GM18499 (cell line): ENCODE data around the gene SGSM1.

Experiments
- ATAC-seq: cut with Tn5 transposase; IDR thresholded peaks from one replicate; pipeline ENCODE4 v1.9.1; 2021; ENCODE audit warnings: moderate number of reproducible peaks; ENCODE audit not compliant: insufficient read depth, unreplicated experiment

SGSM1 gene

DNA sequence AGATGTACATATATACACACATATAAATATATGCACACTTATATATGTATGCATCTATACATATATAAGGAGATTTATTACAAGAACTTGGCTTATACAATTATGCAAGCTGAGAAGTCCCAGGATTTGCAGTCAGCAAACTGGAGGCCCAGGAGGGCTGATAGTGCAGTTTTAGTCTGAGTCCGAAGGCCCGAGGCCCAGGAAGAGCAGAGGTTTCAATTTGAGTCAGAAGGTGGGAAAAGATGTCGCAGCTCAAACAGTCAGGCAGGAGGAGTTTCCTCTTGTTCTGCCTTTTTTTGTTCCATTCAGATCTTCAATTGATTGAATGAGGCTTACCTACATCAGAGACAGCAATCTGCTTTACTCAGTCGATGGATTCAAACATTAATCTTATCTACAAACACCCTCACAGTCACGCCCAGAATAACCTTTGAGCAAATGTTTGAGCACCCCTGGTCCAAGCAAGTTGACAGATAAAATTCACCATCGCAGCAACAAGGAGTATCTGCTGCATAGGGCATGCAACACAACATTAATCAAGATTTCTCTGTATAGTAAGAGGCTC is 4.0 kb upstream of the SGSM1 start:
- no peak for ATAC-seq

DNA sequence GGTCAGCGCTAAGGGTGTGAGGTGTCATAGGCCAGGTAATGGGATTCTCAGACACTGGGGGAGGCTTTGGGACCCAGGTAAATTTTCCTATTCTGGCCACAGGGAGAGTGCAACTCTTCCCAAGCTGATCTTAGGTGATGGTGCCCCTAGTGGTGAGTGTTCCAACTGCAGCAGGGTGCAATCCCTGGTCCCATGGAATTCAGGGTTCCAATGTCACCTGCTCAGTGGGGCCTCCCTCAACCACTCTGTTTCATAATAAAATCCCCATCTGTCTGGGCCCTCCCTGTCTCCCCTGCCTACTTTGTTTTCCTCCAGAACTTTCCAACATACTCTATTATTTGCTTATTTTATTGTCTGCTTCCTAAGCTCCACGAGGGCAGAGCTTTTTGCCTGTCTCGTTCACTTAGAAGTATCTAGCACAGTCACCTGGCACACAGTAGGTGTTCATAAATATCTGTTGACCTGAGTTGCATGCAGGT is 2.9 kb upstream of the SGSM1 start:
- no peak for ATAC-seq

DNA sequence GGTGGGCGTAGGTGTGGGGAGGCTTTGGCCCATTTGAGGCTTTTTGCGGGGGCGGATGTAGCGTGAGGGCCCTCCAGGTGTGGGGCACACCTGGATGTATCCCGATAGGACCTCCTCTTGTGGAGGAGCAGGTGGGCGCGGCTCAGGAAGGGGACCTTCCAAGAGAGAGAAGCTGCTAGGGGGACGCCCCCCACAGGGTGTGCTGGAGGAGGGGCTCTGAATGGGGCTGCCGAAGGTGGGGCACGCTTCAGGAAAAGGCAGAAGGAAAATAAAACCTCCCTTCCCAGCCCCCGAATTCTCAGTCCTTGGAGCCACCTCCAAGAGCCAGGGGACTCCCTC is 621 bp downstream of the SGSM1 start:
- ATAC-seq: no peak

DNA sequence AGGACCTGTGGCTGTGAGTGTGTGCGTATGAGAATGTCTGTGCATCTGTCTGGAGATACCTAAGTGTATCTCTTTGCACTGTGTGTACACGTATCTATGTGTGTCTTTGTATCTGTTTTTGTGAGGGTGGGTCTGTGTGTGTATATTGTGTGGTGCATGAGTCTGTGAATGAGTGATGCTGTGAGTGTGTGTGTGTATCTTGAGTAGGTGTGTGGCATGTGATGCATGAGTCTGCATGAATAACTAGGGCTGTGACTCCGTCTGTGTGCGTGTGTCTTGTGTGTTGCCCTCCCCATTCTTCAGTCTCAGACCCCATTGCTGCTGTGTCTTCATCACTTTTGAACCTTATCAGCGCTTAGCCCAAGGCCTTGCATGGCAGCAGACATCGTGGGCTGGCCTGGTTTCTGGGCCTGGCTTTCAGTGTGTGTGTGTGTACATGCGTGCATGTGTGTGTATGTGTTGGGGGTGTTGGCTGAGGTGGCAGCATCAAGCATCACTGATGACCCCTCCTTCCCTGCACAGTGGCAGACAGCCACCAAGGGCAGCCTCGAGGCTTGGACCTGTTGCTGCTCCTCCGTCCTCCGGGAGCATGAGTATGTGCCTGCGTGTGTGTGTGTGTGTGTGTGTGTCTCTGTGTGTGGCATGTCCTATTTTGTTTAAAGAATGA is 1.4 kb downstream of the SGSM1 start:
- no peak for ATAC-seq

DNA sequence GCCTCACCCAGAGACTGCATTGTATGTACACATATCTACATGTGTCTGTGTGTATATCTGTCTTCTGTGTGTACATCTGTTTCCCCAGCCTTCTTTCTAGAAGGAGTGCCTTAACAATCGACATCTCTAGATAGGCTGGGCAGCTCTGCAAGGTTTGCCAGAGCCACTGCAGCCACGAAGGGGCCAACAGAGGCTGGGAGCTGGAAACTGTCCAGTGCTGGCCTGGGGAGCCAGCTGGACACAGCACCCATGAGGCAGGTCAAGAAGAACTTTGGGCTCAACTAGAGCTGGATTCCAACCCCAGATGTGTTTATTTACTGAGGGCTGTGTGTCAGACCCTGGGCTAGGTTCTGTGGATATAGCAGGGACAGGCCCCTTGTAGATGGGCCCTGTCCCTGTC is 3.3 kb downstream of the SGSM1 start:
- ATAC-seq: no peak

DNA sequence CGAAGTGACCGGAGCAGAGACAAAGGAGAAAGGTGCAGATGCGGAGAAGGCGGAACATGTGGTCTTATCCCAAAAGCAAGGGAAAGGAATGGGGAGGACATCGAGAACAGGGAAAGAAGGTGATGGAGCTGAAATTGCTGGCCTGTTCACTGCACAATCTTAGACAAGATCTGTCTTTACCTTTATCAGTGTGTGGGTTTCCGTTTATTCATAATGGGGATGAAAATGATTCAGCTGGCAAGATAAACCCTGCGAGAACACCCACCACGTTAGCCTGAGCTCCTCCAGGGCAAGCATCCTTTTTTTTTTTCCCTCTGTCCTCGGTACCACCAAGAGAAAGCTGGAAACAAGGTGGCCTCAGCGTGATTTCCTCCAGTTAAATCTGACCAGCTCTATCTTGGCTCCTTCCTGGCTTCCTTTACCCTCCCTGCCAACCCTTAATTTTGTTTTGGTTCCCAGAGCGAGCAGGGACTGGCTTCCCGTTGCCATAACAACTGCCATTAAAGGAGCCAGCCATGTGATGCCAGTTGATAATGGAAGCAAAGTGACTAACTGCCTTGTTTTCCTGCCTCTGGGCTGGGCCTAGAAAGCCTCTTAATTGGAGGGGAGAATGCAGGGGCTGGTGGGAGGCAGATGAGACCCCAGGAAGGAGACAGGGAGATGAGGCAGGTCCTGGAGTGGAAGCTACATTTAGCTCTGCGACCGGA is 4.2 kb downstream of the SGSM1 start:
- ATAC-seq: no peak

DNA sequence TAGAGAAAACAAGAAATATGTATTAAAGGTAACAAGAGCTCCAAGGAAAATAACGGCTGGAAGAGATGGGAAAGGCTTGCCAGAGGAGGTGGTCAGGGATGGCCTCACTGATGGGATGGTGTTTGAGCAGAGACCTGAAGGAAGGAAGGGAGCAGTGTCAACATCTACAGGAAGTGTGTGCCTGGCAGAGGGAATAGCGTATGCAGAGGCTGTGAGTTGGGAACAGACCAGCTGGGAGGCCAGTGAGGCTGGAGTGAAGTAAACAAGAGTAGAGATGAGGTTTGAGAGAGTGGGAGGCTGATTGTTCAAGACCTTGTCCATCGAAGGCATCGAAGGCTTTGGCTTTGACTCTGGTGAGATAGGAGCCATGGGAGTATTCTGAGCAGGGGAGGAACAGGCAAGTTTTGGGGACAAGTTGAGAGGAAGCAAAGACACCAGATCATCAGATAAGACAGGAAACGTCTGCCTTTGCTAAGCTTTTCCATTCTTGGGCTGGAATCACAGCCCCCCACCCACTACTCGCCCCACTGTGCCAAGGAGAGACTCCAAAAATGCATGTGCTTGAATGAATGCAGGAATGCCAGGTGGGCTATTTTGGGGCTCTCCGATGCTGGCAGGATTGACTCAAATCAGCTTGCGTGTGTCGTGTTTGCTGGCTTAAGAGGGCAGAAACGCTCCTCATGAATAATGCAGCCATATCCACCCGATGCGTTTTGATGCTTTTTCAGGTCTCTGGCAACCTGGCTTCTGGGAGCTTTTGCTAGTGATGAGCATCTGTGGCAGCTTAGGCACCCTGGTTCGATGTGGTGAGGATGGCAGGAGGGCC is 7.2 kb downstream of the SGSM1 start:
- ATAC-seq: no peak

DNA sequence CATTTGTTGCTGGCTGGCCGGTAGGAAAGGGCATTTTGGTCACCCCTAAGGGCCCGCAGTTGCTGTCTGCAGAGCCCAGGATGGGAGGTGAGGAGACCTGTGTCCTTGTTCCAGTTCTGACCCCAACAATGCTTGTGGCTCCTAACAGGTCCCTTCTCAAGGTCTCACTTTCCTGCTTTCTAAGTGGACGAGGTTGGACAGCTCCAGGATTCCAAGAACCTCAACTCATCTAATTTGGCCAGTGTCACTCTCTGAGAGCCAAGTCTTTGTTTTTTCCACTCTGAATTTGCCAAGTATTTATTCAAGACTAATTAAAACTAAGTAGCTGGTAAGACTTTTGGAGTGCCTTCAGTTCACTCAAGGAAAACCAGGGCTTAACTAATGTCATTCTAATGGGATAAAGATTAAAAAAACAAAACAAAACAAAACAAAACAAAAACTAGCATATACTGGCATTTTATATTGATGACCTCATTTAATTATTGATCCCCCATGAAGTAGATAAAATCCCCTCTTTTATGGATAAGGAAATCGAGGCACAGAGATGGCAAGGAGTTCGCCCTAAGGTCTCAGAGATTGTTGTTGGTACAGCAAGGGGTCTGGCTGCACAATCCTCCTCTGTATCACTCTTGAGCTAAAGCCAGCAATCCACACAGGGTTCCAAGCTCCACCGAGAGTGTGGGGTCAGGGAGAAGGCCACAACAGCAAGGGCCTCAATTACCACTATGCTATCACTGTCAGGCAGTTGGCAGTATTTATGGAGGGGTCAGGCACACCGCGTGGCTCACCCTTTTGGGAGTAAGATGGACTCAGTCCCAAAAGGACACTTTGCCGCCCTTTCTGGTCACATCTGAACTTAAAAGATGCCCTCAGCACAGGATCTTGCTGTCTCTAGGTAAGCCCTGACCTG is 8.1 kb downstream of the SGSM1 start:
- no peak for ATAC-seq

DNA sequence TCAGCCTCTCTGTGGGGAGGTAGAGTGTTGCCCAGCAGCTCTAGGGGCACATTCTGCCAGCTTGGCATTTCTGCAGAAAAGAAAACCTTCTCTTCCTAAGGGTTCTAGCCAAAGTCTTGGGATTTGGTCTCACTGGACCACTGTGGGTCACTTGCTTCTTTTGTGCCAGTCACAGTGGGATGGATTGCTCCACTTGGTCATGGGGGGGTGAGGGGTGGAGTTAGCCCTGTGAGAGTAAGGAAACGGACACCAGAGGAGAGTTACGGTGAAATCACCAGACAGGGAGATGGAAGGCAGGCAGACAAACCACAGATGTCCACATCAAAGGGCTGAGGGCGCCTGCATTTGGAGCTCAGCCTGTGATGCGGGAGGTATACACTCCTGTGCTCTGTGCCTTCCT is 10.8 kb downstream of the SGSM1 start:
- no peak for ATAC-seq

DNA sequence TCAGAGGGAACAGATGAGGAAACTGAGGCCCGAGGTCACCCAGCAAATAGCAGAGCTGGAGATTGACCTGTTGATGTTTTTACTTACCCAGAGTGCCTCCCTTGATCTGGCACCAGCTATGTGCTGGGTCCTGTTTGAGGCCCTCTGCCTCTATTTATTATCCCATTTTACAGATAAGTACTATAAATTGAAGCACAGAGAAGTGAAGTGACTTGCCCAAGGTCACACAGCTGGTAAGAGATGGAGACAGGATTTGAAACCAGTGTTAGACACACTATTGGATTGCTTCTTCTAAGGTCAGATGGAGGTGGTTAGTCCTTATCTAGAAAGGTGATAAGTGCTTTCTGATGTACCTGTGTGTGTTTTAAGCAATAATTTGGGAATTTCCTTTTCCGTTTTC is 13.5 kb downstream of the SGSM1 start:
- ATAC-seq: no peak

DNA sequence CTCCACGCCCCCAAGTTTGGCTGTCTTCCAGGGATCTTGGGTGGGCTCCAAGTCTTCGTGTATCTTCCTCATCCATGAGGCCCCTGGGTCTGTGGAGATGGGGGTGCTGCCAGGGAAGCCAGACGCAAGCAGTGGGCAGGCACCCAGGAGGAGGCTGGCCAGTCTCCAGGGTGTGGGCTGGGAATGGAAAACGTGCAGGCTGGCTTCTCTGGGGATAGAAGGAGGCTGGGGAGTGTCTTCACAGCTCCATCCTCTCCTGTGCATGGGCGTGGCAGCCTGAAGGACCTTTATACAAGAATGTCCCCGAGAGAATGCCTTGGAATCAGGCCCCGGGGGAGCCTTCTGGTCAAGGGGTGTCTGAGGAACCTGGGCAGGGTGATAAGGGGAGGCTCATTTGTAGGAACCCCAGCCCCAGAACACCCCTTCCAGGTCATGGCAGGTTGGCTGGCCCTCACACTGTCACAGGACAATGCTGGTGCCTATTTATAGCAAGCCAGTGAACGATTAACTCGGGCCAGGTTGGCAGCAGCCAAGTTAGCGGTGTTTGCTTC is 14.0 kb downstream of the SGSM1 start:
- no peak for ATAC-seq

DNA sequence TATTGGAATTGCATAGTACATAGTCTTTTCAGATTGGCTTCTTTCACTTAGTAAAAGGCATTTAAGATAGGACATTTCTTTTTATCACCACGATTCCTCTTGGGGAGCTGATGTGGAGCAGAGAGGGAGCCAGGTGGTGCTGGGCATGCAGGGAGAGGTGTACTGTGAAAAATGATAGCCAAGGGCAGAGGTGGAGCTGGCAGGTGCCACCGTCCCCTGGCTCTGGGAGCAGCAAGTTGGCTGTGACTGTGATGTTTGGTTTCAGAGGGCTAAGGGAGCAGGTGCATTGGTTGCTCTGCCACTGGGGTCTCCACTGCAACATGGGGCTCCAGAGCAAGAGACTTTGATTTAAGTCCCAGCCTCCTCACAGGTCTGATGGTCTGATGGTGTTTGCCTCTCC is 16.5 kb downstream of the SGSM1 start:
- no peak for ATAC-seq

DNA sequence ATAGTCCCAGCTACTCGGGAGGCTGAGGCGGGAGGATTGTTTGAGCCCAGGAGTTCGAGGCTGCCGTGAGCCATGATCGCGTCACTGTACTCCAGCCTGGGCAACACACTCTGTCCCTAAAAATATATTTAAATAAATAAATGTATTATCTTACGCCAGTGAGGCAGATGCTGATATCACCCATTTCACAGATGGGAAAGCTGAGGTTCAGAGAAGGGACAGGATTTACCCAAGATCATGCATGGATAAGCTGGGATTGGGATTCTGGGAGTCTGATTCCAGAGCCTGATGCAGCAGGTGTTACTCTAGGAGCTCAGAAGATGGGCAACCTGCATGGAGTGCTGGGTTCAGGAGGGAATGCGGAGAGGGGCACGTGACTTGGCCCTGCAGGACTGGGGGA is 17.8 kb downstream of the SGSM1 start:
- no peak for ATAC-seq

DNA sequence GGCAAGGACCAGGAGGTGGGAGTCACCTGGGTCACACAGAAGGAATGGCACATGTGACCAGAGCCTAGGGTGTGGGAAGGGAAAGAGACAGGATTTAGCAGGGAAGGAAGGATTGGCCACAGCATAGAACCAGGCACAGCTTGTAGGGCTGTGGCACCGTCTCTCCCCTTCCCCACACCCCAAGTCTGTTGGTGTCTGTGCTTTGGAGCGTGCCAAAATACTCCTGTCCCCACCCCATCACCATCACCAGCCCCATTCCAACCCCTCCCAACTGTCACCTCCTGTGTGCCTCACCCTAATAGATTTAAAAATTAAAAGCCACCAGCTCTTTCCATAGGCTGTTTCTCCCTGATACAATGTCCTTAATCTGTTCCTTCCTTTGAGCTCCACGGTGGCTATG is 18.2 kb downstream of the SGSM1 start:
- no peak for ATAC-seq

DNA sequence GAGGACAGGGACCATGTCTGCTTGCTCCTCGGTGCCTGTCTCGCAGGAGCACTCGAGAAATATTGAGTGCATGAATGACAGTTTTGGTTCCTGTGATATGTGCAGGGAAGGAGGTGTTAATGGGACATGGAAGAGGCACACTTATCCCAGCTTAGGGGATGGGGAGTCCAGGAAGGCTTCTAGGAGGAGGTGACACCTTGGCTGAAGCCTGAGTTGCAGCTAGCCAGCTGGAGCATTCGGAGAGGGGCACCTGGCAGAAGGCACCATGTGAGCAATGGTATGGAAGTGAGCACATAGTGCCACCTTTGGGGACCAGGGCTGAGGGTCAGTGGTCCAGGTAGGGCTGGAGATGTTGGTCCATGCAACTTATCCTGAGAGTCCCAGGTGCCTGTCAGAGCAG is 18.9 kb downstream of the SGSM1 start:
- no peak for ATAC-seq

DNA sequence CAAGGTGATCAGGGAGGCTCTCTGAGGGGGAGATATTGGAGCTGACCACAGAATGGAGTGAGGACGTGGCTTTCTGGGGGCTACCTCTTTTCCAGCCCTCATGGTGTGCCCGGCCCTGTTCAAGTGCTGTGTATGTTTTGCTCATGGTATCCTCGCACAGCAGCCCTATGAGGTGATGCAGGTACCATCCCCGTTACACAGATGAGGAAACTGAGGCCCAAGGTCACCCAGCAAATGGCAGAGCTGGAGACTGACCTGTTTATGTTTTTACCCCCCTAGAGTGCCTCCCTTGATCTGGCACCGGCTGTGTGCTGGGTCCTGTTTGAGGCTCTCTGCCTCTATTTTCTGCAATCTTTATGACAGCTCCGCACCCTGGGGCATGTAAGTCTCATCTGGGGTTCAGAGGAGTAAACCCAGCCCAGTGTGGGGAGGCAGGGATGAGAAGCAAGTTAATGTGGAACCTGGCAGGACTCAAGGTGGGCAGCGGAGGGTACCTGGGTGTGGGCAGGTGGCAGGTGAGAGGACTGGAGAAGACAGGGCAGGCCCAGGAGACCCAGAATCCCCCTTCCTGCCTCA is 20.8 kb downstream of the SGSM1 start:
- no peak for ATAC-seq

DNA sequence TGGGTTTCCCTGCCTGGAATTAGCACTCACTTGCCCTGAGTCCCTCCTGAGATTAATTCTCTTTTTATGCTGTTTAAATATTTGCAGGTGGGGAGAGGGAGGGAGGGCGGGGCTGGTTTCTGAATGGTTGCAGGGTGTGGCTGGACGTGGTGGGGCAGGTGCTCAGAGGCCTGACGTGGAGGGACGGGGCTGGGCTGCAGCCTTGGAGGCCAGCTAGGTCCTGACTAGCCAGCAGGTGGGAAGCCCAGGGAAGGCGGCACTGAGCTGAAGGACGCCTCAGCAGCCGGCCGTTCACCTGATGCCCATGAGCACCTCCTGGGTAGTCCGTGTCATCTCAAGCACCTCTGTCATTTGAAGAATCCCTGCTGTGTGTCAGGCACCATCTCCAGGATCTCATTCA is 21.3 kb downstream of the SGSM1 start:
- no peak for ATAC-seq

DNA sequence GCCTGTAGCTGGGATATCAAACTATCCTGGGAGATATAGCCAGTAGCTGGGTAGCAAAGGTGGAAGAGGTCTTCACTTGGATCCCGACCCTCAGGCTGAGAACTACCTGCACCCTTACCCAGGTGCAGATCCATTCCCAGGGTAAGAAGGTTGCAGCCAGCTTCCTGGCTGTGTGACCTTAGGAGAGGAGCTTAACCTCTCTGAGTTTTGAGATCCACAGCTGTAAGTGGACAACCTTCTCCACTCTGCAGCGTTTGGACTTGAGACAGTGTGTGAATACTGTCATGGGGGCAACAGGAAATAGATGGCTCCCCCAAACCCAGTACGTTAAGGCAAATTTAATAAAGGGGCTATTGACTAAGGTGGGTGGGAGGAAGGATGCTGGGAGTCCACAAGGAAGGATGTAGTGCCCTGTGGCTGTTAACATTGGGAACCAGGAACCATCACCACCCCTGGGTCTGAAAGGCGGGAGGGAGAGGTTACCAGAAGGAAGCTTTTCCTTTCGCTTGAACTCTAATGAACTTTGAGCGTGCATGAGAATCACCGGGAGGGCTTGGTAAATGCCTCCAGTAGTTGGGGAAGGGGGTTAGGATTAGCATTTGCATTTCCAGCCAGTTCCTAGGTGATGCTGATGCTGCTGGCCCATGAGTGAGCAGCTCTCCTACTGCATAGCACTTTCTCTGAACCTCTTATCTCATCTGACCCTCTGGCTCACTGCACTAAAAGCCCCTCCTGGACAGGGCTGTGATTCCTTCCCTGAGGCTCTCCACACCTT is 24.4 kb downstream of the SGSM1 start:
- ATAC-seq: no peak

DNA sequence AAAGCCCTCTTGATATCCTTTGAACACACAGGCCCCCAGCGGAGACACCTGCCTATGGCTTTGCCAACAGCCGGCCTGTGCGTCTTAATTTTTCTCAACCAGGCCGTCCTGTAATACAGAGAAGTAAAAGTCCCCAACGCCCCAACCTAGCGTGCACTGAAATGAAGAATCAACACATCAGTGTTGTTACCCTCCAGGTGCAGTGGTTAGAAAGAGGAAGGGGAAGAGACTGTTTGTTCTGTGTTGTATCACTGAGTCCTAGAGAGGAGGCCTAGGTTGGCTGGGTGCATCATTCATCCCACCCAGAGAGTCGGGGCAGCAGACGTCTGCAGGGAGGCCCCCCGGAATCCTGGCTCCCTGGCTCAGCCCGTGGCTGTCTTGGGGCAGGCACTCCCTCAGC is 25.7 kb downstream of the SGSM1 start:
- no peak for ATAC-seq
